GM19025 (cell line): ENCODE results near the gene KLHL41.
"Not testable (repeated sequence)": the region's sequence is repeated elsewhere in the genome, so short reads cannot be mapped to it uniquely, and the experiment has no call there.

Source experiments
- ATAC-seq: cut with Tn5 transposase; IDR thresholded peaks from one replicate; pipeline ENCODE4 v1.9.1; 2021; ENCODE audit warnings: mild to moderate bottlenecking, low read depth, moderate library complexity; ENCODE audit not compliant: unreplicated experiment

KLHL41 gene

DNA sequence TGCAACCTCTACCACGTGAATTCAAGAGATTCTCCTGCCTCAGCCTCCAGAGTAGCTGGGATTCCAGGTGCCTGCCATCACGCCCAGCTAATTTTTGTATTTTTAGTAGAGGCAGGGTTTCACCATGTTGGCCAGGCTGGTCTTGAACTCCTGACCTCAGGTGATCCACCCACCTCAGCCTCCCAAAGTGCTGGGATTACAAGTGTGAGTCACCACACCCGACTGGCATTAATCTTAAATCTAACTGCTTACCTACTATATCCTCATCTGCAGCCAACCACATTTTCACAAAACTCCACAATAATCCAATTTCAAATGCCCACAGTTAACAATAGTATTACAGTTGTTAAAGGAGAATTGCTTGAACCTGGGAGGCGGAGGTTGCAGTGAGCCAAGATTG, 61.2 kb downstream of the KLHL41 start:
- not testable (repeated sequence) for ATAC-seq

DNA sequence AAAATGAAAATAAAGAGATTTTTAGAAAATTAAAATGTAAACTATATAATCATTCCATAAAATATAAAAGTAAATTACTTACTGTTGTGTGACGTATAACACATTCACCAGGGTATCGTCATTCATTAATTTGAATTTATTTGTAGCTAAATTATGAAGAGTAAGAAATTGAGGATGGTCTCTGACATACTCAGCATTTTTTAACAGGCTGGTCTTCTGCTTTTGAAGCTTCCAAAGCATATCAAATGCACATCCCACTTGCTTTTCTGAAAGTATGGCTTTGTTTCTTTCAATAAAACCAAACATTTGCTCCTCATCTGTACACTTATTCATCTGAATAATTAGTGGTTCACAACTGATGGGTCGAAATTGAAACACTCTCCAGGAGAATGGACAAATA, 62.1 kb downstream of the KLHL41 start:
- ATAC-seq = no peak

DNA sequence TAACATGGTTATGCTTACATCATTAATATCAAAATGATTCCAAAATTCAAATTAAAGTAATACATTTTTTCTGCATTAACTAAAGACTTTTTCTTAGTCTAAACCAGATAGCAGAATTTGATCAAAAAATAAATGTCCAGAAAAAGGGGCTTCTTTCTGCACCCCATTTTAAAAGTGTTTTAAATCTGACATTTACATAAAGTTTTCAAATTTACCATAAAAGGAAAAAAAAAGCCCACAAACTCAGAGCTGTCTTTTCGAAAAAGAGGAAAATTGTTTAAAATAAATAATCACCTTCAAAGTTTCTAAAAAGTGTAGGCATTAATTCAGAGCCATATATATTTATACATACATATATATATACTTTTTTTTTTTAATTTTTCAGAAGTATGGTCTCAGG, 62.7 kb downstream of the KLHL41 start:
- no peak for ATAC-seq

DNA sequence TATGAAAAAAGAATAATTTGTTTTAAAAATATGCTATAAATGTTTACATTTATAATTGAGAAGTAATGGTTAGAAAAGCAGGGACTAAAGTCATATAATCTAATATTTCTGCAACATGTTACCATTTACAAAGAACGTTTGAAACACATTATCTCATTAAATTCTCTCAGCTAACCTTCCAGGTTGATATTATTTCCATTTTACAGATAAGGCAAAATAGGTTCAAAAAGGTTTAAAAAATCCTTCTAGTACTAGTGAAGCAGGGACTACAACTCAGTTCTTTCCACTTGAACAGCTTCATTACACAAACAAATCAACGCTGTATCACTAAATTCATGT, 63.3 kb downstream of the KLHL41 start:
- ATAC-seq = no peak

DNA sequence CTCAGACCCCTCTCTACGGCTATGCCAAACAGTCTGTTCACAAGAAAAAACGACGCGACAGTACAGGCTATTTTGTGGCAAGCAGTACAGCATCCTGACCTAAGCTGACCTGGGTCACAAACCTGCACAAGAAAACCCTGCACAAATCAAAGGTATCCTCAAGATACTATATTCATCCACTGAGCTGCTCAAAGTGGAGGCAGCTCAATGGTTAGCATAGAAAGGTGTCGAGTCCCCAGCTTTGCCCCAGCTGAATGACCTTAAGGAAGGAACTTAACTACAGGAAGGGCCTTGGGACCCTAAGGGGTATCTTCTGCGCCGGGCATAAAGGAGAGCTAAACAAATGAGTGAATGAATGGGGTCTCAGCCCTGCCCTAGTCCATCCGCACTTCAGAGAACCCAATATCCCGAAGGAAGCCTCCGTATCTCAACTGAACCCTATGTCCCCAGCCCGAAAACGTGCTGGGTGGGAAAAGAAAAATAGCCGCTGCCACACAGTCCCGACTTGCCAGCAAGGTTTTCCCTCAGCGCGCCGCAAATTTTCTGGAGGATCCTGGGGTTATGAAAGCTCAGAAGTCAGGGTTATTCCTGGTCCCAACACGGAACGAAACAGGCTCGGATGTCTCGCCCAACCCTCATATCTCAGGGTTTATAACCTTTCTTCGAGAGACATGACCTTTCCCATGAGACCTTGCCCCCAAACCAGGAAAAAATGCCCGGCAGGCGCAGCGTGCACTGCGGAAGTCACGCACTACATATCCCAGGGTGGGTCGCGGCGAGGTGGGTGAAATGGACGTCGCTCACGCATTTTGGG, 63.9 kb downstream of the KLHL41 start, which contains the start of gene FASTKD1:
TSS of gene FASTKD1 (minus strand) at position 706 of the 814 bp plus-strand sequence. CDS start 1,836 bp downstream, outside the sequence.
- ATAC-seq = peak; percentile 98

DNA sequence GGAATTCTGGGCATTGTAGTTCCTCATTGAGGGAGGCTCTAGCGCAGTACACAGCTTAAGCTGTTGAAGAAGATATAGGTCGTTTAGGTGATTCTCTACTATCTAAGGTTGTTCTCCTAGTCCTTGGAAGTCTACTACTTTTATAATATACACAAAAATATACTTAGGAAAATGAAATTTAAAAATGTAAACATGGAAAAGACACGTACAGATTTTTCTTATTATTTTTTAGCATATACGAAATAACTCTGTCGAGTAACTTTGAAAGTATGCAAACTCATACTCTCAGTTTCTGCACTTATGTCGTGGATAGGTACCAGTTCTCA, 64.4 kb downstream of the KLHL41 start:
- no peak for ATAC-seq

DNA sequence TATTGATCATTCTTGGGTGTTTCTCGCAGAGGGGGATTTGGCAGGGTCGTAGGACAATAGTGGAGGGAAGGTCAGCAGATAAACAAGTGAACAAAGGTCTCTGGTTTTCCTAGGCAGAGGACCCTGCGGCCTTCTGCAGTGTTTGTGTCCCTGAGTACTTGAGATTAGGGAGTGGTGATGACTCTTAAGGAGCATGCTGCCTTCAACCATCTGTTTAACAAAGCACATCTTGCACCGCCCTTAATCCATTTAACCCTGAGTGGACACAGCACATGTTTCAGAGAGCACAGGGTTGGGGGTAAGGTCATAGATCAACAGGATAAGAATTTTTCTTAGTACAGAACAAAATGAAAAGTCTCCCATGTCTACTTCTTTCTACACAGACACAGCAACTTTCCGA, 65.0 kb downstream of the KLHL41 start:
- not testable (repeated sequence) for ATAC-seq

DNA sequence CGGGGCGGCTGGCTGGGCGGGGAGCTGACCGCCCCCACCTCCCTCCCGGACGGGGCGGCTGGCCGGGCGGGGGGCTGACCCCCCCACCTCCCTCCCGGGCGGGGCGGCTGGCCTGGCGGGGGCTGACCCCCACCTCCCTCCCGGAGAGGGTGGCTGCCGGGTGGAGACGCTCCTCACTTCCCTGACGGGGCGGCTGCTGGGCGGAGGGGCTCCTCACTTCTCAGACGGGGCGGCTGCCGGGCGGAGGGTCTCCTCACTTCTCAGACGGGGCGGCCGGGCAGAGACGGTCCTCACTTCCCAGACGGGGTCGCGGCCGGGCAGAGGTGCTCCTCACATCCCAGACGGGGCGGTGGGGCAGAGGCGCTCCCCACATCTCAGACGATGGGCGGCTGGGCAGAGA, 65.8 kb downstream of the KLHL41 start:
- not testable (repeated sequence) for ATAC-seq
